H1 (cell line): ENCODE results near the gene RIPOR3. TPM values are rescaled to one million over a fixed set of nuclear protein-coding genes. Genes with fewer than 3 reads are reported as not detected.
"Not testable (repeated sequence)": the region's sequence is repeated elsewhere in the genome, so short reads cannot be mapped to it uniquely, and the experiment has no call there.

Experiments
- CTCF ChIA-PET: fragments of 300-600 bp; sonication (Branson Sonifier 250); formaldehyde crosslinking; loops from one replicate; lab custom pipeline; 2021; ENCODE audit not compliant: partially characterized antibody; lab: Charles Lee
- POLR2A ChIA-PET: fragments of 300-600 bp; sonication (Branson Sonifier 250); formaldehyde crosslinking; loops from one replicate; lab custom pipeline; 2021; ENCODE audit warnings: inconsistent platforms; ENCODE audit not compliant: partially characterized antibody; lab: Charles Lee
- DNase-seq, 2 experiments: peaks; one replicate each; pipeline versions ENCODE4 v3.0.0 to v3.0.0-alpha.2; 2010 to 2022; ENCODE audit warnings: low spot score in 2 of 2, low read depth in 1 of 2, mixed read lengths in 1 of 2
- FAIRE-seq: peaks from 2 replicates; lab custom pipeline; 2011; peaks lifted over from hg19 to GRCh38; lab: Jason Lieb, UNC
- H2AFZ ChIP-seq: 2 replicates; pipeline ENCODE4 v1.8.1; 2012; ENCODE audit warnings: low read length, inconsistent platforms
- H2AK5ac ChIP-seq: 2 replicates; pipeline ENCODE4 v1.6.1; 2013; ENCODE audit warnings: low read depth, low read length
- H2BK120ac ChIP-seq: replicated peaks from 2 replicates; pipeline ENCODE3; 2013; ENCODE audit warnings: low read depth, low read length, inconsistent platforms
- H2BK12ac ChIP-seq: 2 replicates; pipeline ENCODE4 v1.6.1; 2013; ENCODE audit warnings: low read depth, low read length
- H2BK15ac ChIP-seq: 2 replicates; pipeline ENCODE4 v1.6.1; 2013; ENCODE audit warnings: low read length
- H2BK20ac ChIP-seq: 2 replicates; pipeline ENCODE4 v1.6.1; 2013; ENCODE audit warnings: low read length
- H2BK5ac ChIP-seq: 2 replicates; pipeline ENCODE4 v1.6.1; 2013; ENCODE audit warnings: low read depth, low read length
- H3K14ac ChIP-seq: 2 replicates; pipeline ENCODE4 v1.6.1; 2013; ENCODE audit warnings: inconsistent platforms; ENCODE audit not compliant: insufficient read length
- H3K18ac ChIP-seq: 2 replicates; pipeline ENCODE4 v1.6.1; 2013; ENCODE audit warnings: low read length; ENCODE audit errors: extremely low read depth
- H3K23ac ChIP-seq: 2 replicates; pipeline ENCODE4 v1.6.1; 2013; ENCODE audit warnings: inconsistent platforms; ENCODE audit not compliant: insufficient read length
- H3K23me2 ChIP-seq: 2 replicates; pipeline ENCODE4 v1.6.1; 2013; ENCODE audit warnings: low read depth, low read length
- H3K27ac ChIP-seq: 2 replicates; pipeline ENCODE4 v1.6.1; 2011; ENCODE audit warnings: low read depth, low read length, inconsistent platforms
- H3K27me3 ChIP-seq, 4 experiments: replicated peaks in 1 of 4; 1 replicate in 1 of 4; 2 replicates in 3 of 4; pipeline versions ENCODE4 v1.6.1 to v1.8.1; 2011 to 2013; ENCODE audit warnings: low read length in 3 of 4, mild to moderate bottlenecking in 3 of 4, inconsistent platforms in 2 of 4, mixed read lengths in 2 of 4, moderate library complexity in 1 of 4; ENCODE audit not compliant: control insufficient read depth in 3 of 4, insufficient read depth in 3 of 4; ENCODE audit errors: extremely low read depth in 1 of 4
- H3K36me3 ChIP-seq, 4 experiments: 2 replicates each; pipeline versions ENCODE4 v1.6.1 to v1.8.1; 2011 to 2013; ENCODE audit warnings: mild to moderate bottlenecking in 4 of 4, low read length in 3 of 4, moderate library complexity in 2 of 4, control low read depth in 1 of 4, inconsistent platforms in 1 of 4; ENCODE audit not compliant: insufficient read depth in 4 of 4, control insufficient read depth in 2 of 4
- H3K4ac ChIP-seq: replicated peaks from 2 replicates; pipeline ENCODE3; 2013; ENCODE audit warnings: low read length, low read depth, mixed read lengths, inconsistent platforms; ENCODE audit not compliant: insufficient read length
- H3K4me1 ChIP-seq, 4 experiments: replicated peaks in 1 of 4; 1 replicate in 1 of 4; 2 replicates in 3 of 4; pipeline versions ENCODE4 v1.6.1 to v1.8.1; 2011 to 2013; ENCODE audit warnings: low read length in 3 of 4, inconsistent platforms in 2 of 4, mixed read lengths in 1 of 4; ENCODE audit not compliant: insufficient read depth in 4 of 4, control insufficient read depth in 3 of 4
- H3K4me2 ChIP-seq, 2 experiments: 2 replicates each; pipeline versions ENCODE4 v1.6.1 to v1.8.1; 2011 to 2013; ENCODE audit warnings: low read depth in 2 of 2, low read length in 2 of 2, control low read depth in 1 of 2, inconsistent platforms in 1 of 2, mild to moderate bottlenecking in 1 of 2; ENCODE audit not compliant: insufficient read depth in 1 of 2
- H3K4me3 ChIP-seq, 4 experiments: fragments of 200-600, 300-600 bp in 1 of 4; sonication (generic), shearing (Covaris generic), sonication (Bioruptor Twin) in 1 of 4; 2 replicates each; pipeline versions ENCODE4 v1.5.1 to v1.8.1; 2011 to 2016; ENCODE audit warnings: low read length in 4 of 4, low read depth in 3 of 4, control low read depth in 2 of 4, inconsistent platforms in 2 of 4, mild to moderate bottlenecking in 2 of 4, mixed read lengths in 1 of 4, moderate library complexity in 1 of 4; ENCODE audit not compliant: insufficient read depth in 2 of 4; ENCODE audit errors: extremely low read depth in 1 of 4
- H3K56ac ChIP-seq: replicated peaks from 2 replicates; pipeline ENCODE3; 2013; ENCODE audit warnings: low read depth, mild to moderate bottlenecking, mixed read lengths, low read length, inconsistent platforms; ENCODE audit not compliant: insufficient read length
- H3K79me1 ChIP-seq: 2 replicates; pipeline ENCODE4 v1.6.1; 2013; ENCODE audit warnings: low read depth, low read length, control low read depth
- H3K79me2 ChIP-seq, 2 experiments: 2 replicates each; pipeline versions ENCODE4 v1.6.1 to v1.8.1; 2012 to 2013; ENCODE audit warnings: low read length in 2 of 2, mild to moderate bottlenecking in 2 of 2, inconsistent platforms in 1 of 2; ENCODE audit not compliant: insufficient read depth in 2 of 2, control insufficient read depth in 1 of 2
- H3K9ac ChIP-seq, 4 experiments: replicated peaks in 1 of 4; 1 replicate in 1 of 4; 2 replicates in 3 of 4; pipeline versions ENCODE4 v1.6.1 to v1.8.1; 2011 to 2013; ENCODE audit warnings: low read depth in 3 of 4, low read length in 3 of 4, control low read depth in 2 of 4, mild to moderate bottlenecking in 2 of 4, moderate library complexity in 2 of 4, inconsistent platforms in 1 of 4; ENCODE audit errors: extremely low read depth in 1 of 4
- H3K9me3 ChIP-seq, 2 experiments: 2 replicates each; pipeline versions ENCODE4 v1.6.1 to v1.8.1; 2012 to 2013; ENCODE audit warnings: mild to moderate bottlenecking in 2 of 2, moderate library complexity in 2 of 2, control low read depth in 1 of 2, inconsistent platforms in 1 of 2, low read depth in 1 of 2, low read length in 1 of 2, mixed read lengths in 1 of 2; ENCODE audit not compliant: insufficient read depth in 2 of 2
- H4K20me1 ChIP-seq, 2 experiments: replicated peaks in 1 of 2; 2 replicates each; pipeline versions ENCODE3 to v1.8.1; 2011 to 2013; ENCODE audit warnings: inconsistent platforms in 2 of 2, low read length in 2 of 2, mild to moderate bottlenecking in 1 of 2; ENCODE audit not compliant: insufficient read depth in 2 of 2, control insufficient read depth in 1 of 2
- H4K5ac ChIP-seq: 2 replicates; pipeline ENCODE4 v1.6.1; 2013; ENCODE audit warnings: low read length, low read depth, mixed read lengths, inconsistent platforms; ENCODE audit not compliant: insufficient read length
- H4K8ac ChIP-seq: 2 replicates; pipeline ENCODE4 v1.8.0; 2013; ENCODE audit warnings: mild to moderate bottlenecking, moderate library complexity, low read length, inconsistent platforms; ENCODE audit not compliant: insufficient read depth; ENCODE audit errors: extremely low read depth
- H4K91ac ChIP-seq: replicated peaks from 2 replicates; pipeline ENCODE3; 2013; ENCODE audit warnings: low read length, mixed read lengths, inconsistent platforms; ENCODE audit not compliant: insufficient read length
- RAD21 ChIP-seq, 2 experiments: IDR thresholded peaks in 1 of 2; conservative IDR thresholded peaks in 1 of 2; 2 replicates each; pipeline ENCODE4 v1.6.1; 2011; ENCODE audit warnings: low read depth in 2 of 2, low read length in 2 of 2, improper control_type of control experiment in 1 of 2, inconsistent platforms in 1 of 2, mild to moderate bottlenecking in 1 of 2, moderate library complexity in 1 of 2
- WGBS, 2 experiments: shearing (Covaris generic) in 1 of 2; methylation state at CpG; one replicate each; pipeline versions ENCODE4 v1.1.6 to v1.1.7; 2013 to 2015; ENCODE audit warnings: low lambda C conversion rate in 2 of 2, mixed read lengths in 2 of 2, inconsistent platforms in 1 of 2, low coverage in 1 of 2, missing lambda C conversion rate in 1 of 2; ENCODE audit not compliant: insufficient replicate concordance in 2 of 2, insufficient coverage in 1 of 2, insufficient read length in 1 of 2; ENCODE audit errors: extremely low coverage in 1 of 2, missing lambda C conversion rate in 1 of 2; 5-methylcytosine and 5-hydroxymethylcytosine counted together
- polyA plus RNA-seq, 7 experiments: library from polyadenylated mRNA; depleted of rRNA in 3 of 7; stranded (reverse) in 5 of 7; unstranded in 2 of 7; fragments of >200 nt in 5 of 7; fragments of 200-250 nt in 2 of 7; gene quantifications; 1 replicate in 5 of 7; 2 replicates in 1 of 7; 4 replicates in 1 of 7; pipeline versions ENCODE4 v1.2.1 to v1.2.3, GENCODE V29; 2011 to 2013; ENCODE audit warnings: missing spikeins in 2 of 7, mixed read lengths in 2 of 7
- total RNA-seq: library from RNA; stranded (reverse); fragmentation: NEBNext Ultra II Directional; extraction: Animal tissue kit (Norgen Biotek cat#: 25700); gene quantifications from 2 replicates; pipeline ENCODE4 v1.2.1, GENCODE V29; 2021
- TF ChIP-seq, protein P1 (sequence below), 3 experiments: IDR thresholded peaks; 1 replicate in 2 of 3; 2 replicates in 1 of 3; pipeline versions ENCODE4 v1.5.1 to v1.6.1; 2011; ENCODE audit warnings: low read length in 3 of 3, mild to moderate bottlenecking in 3 of 3, inconsistent platforms in 2 of 3, low read depth in 1 of 3, moderate library complexity in 1 of 3; ENCODE audit not compliant: insufficient read depth in 1 of 3; ENCODE audit errors: control extremely low read depth in 1 of 3

The RIPOR3 gene
- total and polyA plus RNA-seq, 2 of the 8 experiments (the other 6 are each of a cell fraction or from before 2014, with no cell fraction given) = 3.6 to 4.5 TPM

DNA sequence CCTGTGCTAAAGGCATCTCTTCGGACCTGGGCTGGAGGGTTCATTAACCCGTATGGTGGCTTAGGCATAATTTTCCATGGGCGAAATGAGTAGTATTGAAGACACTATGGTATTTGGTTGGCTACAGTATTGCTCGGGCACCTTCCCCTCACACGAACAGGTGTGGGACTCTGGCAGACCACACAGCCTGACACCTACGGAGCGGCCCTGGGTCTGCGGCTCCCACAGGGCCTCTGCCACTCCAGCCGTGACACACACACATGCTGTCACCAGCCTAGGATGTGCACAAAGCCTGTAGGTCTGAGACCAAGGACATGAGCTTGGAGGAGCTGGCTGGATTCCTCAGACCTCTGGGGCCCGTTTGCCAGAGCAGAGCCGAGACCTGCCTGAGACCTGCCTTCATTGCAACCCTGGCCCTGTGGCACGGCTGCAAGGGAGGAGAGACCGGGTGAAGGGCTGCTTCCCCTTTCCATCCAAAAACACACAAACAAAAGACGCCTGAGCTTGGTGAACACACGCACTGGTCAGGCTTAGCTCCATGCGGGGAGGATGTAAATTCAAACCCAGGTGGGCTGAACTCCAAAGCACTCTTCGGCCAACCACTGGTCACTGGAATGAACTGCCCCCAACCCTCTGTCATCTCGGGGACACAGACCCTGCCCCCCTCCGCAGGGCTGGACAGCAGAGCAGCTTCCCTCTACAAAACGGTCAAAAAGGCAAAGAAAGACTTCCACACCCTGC is 51.2 kb downstream of the RIPOR3 start:
- not testable (repeated sequence) for H3K23me2 ChIP-seq, H3K23ac ChIP-seq, H3K27me3 ChIP-seq, DNase-seq, H2AFZ ChIP-seq, H2BK120ac ChIP-seq, H3K9ac ChIP-seq, H3K4me3 ChIP-seq, H3K56ac ChIP-seq, H3K9me3 ChIP-seq, H3K79me2 ChIP-seq, H3K18ac ChIP-seq, H4K8ac ChIP-seq, H3K4ac ChIP-seq, H3K27ac ChIP-seq, H2BK20ac ChIP-seq, H4K20me1 ChIP-seq, FAIRE-seq, H4K5ac ChIP-seq, H2BK15ac ChIP-seq, H2AK5ac ChIP-seq, H4K91ac ChIP-seq, H3K79me1 ChIP-seq, H2BK12ac ChIP-seq, H3K36me3 ChIP-seq, H3K14ac ChIP-seq, H2BK5ac ChIP-seq
- CTCF ChIA-PET = interaction anchor here (0.6 to 1.5 kb wide), 6 partner anchors 9 to 128 kb away, joined by 3 to 4 read pairs (median 4); no protein-coding TSS in a partner anchor
- WGBS, 2 experiments = 67% methylated on average over 16 of the region's 20 CpGs; no CpG with 5 or more reads in 1 of the 2 experiments
- POLR2A ChIA-PET = interaction anchor here (0.7 to 1.1 kb wide), 4 partner anchors 8 to 1032 kb away, joined by 3 to 4 read pairs (median 4); no protein-coding TSS in a partner anchor
- peak; percentile 0 to 33; a peak in 3 of 4 replicates for TF ChIP-seq RAD21 (IDR thresholded peaks at IDR 0.05 in 1 of 2, conservative IDR thresholded peaks at IDR 0.05 in 1 of 2; ENCODE audit: low read depth in 2 of 2, low read length in 2 of 2)
- TF ChIP-seq, protein P1, sequence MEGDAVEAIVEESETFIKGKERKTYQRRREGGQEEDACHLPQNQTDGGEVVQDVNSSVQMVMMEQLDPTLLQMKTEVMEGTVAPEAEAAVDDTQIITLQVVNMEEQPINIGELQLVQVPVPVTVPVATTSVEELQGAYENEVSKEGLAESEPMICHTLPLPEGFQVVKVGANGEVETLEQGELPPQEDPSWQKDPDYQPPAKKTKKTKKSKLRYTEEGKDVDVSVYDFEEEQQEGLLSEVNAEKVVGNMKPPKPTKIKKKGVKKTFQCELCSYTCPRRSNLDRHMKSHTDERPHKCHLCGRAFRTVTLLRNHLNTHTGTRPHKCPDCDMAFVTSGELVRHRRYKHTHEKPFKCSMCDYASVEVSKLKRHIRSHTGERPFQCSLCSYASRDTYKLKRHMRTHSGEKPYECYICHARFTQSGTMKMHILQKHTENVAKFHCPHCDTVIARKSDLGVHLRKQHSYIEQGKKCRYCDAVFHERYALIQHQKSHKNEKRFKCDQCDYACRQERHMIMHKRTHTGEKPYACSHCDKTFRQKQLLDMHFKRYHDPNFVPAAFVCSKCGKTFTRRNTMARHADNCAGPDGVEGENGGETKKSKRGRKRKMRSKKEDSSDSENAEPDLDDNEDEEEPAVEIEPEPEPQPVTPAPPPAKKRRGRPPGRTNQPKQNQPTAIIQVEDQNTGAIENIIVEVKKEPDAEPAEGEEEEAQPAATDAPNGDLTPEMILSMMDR (IDR thresholded peaks at IDR 0.05; ENCODE audit: control extremely low read depth in 1 of 3, insufficient read depth in 1 of 3, low read depth in 1 of 3, low read length in 3 of 3) = peak; percentile 3 to 14 (median 6); a peak in 2 of 4 replicates
- Histone ChIP-seq H3K4me2 (peak overlapping the region in 1 of 2 experiments; percentile 7; a peak in 1 of 4 replicates), H3K4me1 (peaks cover 19 to 33% (median 23%) of the 10 kb centered on the region in 4 experiments)
